ENCODE measurements around the gene DAPK1. TPM values are rescaled to one million over a fixed set of nuclear protein-coding genes. Genes with fewer than 3 reads are reported as not detected.

Gene DAPK1
- total and polyA plus RNA-seq, 2 donors (not counting 3 experiments of a cell fraction or from before 2014, with no cell fraction given): 58.9 to 119 TPM

GRCh38 chr9:87516222-87516925, 18.7 kb downstream of the DAPK1 start:
- FAIRE-seq: peak; percentile 92
- Histone ChIP-seq H3K27ac (ENCODE audit: insufficient read depth, low read depth, low read length) (peak overlapping the region; percentile 64), H3K4me3 (replicated peaks in 1 of 3; ENCODE audit: insufficient read depth in 1 of 3, low read depth in 1 of 3, low read length in 3 of 3) (no peak overlapping the region), H3K36me3 (ENCODE audit: control insufficient read depth in 2 of 2, extremely low read depth in 1 of 2, insufficient read depth in 2 of 2, low read length in 2 of 2) (peaks cover 0 to 5% of the 10 kb centered on the region in 2 experiments), H3K9me3 (replicated peaks; ENCODE audit: control insufficient read depth, insufficient read depth, low read length) (no peaks in the 10 kb centered on the region), H3K27me3 (ENCODE audit: control insufficient read depth in 2 of 2, insufficient read depth in 2 of 2, low read length in 2 of 2) (no peaks in the 10 kb centered on the region), H3K79me2 (ENCODE audit: control insufficient read depth, insufficient read depth, low read length) (peaks cover 16% of the 10 kb centered on the region), H3K9ac (replicated peaks; ENCODE audit: extremely low read depth, insufficient read depth, low read length) (peak overlapping the region; percentile 6), H3K4me1 (ENCODE audit: control insufficient read depth, extremely low read depth, insufficient read depth, low read length) (peaks cover 52% of the 10 kb centered on the region), H4K20me1 (replicated peaks; ENCODE audit: control insufficient read depth, extremely low read depth, insufficient read depth, low read length) (no peaks in the 10 kb centered on the region), H3K9me1 (replicated peaks; ENCODE audit: control insufficient read depth, extremely low read depth, insufficient read depth, low read length) (no peaks in the 10 kb centered on the region), H3K4me2 (ENCODE audit: insufficient read depth, low read length) (peak overlapping the region; percentile 2), H2AFZ (ENCODE audit: low read depth, low read length) (no peak overlapping the region)
- BruUV-seq (replicated peaks): no TSS peak
- peak; percentile 78 for TF ChIP-seq GATA2 (IDR thresholded peaks at IDR 0.05; ENCODE audit: insufficient read depth, insufficient read length, low read depth, low read length)
- TF ChIP-seq EZH2 (IDR thresholded peaks at IDR 0.05; ENCODE audit: borderline replicate concordance, low read depth, low read length, severe bottlenecking): no peak
- TF ChIP-seq FOS (IDR thresholded peaks at IDR 0.05; ENCODE audit: borderline replicate concordance, insufficient read depth, low read length): peak; percentile 96
- TF ChIP-seq, protein P1, sequence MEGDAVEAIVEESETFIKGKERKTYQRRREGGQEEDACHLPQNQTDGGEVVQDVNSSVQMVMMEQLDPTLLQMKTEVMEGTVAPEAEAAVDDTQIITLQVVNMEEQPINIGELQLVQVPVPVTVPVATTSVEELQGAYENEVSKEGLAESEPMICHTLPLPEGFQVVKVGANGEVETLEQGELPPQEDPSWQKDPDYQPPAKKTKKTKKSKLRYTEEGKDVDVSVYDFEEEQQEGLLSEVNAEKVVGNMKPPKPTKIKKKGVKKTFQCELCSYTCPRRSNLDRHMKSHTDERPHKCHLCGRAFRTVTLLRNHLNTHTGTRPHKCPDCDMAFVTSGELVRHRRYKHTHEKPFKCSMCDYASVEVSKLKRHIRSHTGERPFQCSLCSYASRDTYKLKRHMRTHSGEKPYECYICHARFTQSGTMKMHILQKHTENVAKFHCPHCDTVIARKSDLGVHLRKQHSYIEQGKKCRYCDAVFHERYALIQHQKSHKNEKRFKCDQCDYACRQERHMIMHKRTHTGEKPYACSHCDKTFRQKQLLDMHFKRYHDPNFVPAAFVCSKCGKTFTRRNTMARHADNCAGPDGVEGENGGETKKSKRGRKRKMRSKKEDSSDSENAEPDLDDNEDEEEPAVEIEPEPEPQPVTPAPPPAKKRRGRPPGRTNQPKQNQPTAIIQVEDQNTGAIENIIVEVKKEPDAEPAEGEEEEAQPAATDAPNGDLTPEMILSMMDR (IDR thresholded peaks at IDR 0.05; ENCODE audit: extremely low read depth in 1 of 2, insufficient read depth in 1 of 2, low read depth in 1 of 2, low read length in 2 of 2): no peak
- TF ChIP-seq MYC (IDR thresholded peaks at IDR 0.05; ENCODE audit: low read depth, low read length): no peak
- TF ChIP-seq JUN (IDR thresholded peaks at IDR 0.05; ENCODE audit: borderline replicate concordance, insufficient read depth, insufficient read length, low read depth): peak; percentile 90
- peak; percentile 34 for TF ChIP-seq POLR2A (IDR thresholded peaks at IDR 0.05; ENCODE audit: low read depth, low read length)
- TF ChIP-seq, protein P2, sequence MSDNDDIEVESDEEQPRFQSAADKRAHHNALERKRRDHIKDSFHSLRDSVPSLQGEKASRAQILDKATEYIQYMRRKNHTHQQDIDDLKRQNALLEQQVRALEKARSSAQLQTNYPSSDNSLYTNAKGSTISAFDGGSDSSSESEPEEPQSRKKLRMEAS (IDR thresholded peaks at IDR 0.05; ENCODE audit: insufficient read depth, insufficient read length): peak; percentile 37
- TF ChIP-seq POLR2AphosphoS5 (IDR thresholded peaks at IDR 0.05; ENCODE audit: insufficient read depth, low read depth, low read length): peak; percentile 77
- ChIA-PET POLR2A (no interaction called here), CTCF (interaction anchor here (1.0 to 3.0 kb wide), 6 partner anchors 12 to 146 kb away, joined by 4 to 13 read pairs (median 8); partner anchors contain the start of gene DAPK1)
- intact Hi-C loops (cut with micrococcal nuclease) (loop anchor here (1.0 to 5.0 kb wide), 4 partner anchors 18 to 1169 kb away; no protein-coding TSS in a partner anchor), dilution Hi-C loops (cut with MboI; ENCODE audit: extremely low pct_ligation_motif_present, low sequenced_read_pairs) (no loop called here)
- peak; percentile 90 for DNase-seq (ENCODE audit: low read depth, low spot score)
